K562 (cell line): ENCODE results near the gene SPEF1. TPM values are rescaled to one million over a fixed set of nuclear protein-coding genes. Genes with fewer than 3 reads are reported as not detected.

Experiments used
- CTCFL ChIP-seq: IDR thresholded peaks from 2 replicates; pipeline ENCODE4 v1.6.1; 2011; ENCODE audit warnings: borderline replicate concordance, low read depth, mild to moderate bottlenecking, moderate library complexity, low read length; ENCODE audit not compliant: insufficient read depth, poor library complexity, severe bottlenecking
- HBP1 ChIP-seq: fragments of 450-650 bp; formaldehyde crosslinking; IDR thresholded peaks from 2 replicates; pipeline ENCODE4 v1.4.0; 2022; ENCODE audit warnings: missing genetic modification characterization
- NFE2 ChIP-seq: IDR thresholded peaks from 2 replicates; pipeline ENCODE4 v1.6.1; 2014; ENCODE audit warnings: antibody characterized with exemption, low read depth
- polyA plus RNA-seq, 8 experiments: library from polyadenylated mRNA; depleted of rRNA in 4 of 8; stranded (reverse) in 5 of 8; unstranded in 3 of 8; fragments of >200 nt; fragmentation: Nextera tagmentation in 2 of 8; fragmentation: Illumina TruSeq in 1 of 8; extraction: Ambion mirVana in 2 of 8; extraction: Trizol in 1 of 8; gene quantifications; 2 replicates each; pipeline versions ENCODE4 v1.2.1 to v1.2.3, GENCODE V29; 2011 to 2014; ENCODE audit warnings: inconsistent platforms in 1 of 8, missing spikeins in 1 of 8
- total RNA-seq, 7 experiments: library from RNA; depleted of rRNA in 6 of 7; stranded (reverse); fragments of >200 nt in 6 of 7; fragmentation: Illumina TruSeq in 2 of 7; extraction: Trizol in 2 of 7; gene quantifications; 2 replicates each; pipeline versions ENCODE4 v1.2.1 to v1.2.3, GENCODE V29; 2011 to 2021; ENCODE audit warnings: low replicate concordance in 1 of 7
- TF ChIP-seq, protein P1 (sequence below): sonication (generic); formaldehyde crosslinking; IDR thresholded peaks from 2 replicates; pipeline ENCODE4 v1.8.0; 2023; ENCODE audit warnings: mild to moderate bottlenecking, missing genetic modification reagents
- TF ChIP-seq, protein P2 (sequence below): fragments of 250-450 bp; sonication (Bioruptor Pico); IDR thresholded peaks from 2 replicates; pipeline ENCODE4 v1.8.0; 2021; ENCODE audit warnings: mild to moderate bottlenecking, moderate library complexity
- TF ChIP-seq, protein P3 (sequence below), 2 experiments: fragments of 450-650 bp in 1 of 2; sonication (generic) in 1 of 2; formaldehyde crosslinking in 1 of 2; IDR thresholded peaks; 2 replicates each; pipeline versions ENCODE4 v1.7.1 to v1.9.0; 2016 to 2022; ENCODE audit warnings: inconsistent platforms in 1 of 2, mild to moderate bottlenecking in 1 of 2, missing genetic modification reagents in 1 of 2

The SPEF1 gene
- total and polyA plus RNA-seq, 9 of the 15 experiments (the other 6 are each of a cell fraction or from before 2014, with no cell fraction given): not detected

DNA sequence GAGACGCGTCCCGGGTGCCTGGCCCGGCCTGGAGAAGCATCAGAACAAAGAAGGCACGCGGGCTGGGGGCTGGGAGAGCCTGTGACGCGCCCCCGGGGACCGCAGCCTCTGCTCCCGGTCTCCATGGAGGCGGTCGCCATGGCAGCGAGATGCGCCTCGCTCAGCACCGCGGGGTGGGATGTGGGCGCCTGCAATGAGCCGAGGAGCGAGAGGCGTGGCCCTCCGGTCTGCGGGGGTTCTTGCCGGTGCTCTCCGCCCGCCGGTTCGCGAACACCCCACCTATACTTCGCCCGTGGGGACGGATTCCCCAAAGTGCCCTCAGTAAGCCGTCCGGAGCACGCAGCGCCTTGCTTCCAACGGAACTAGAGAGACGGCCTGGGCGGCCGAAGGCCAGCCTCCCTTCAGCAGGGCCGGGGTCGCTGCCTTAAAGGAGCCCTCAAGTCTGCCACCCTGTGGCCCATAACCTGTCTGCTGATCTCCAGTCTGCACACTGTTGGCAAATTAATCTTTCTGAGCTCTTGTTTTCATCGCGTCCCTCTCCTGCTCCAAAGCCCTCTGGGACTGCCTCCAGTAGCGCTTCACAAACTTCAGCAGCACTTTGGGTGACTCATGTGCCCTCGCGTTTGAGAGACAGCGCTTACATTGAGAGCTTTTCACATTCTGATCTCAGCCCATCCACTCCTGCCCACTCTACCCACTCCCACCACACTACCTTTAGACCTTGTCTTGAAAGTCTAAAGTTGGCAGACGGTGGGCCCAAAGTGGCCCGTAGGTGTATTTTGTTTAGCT is 12.7 kb downstream of the SPEF1 start (continued):
- TF ChIP-seq, protein P1, sequence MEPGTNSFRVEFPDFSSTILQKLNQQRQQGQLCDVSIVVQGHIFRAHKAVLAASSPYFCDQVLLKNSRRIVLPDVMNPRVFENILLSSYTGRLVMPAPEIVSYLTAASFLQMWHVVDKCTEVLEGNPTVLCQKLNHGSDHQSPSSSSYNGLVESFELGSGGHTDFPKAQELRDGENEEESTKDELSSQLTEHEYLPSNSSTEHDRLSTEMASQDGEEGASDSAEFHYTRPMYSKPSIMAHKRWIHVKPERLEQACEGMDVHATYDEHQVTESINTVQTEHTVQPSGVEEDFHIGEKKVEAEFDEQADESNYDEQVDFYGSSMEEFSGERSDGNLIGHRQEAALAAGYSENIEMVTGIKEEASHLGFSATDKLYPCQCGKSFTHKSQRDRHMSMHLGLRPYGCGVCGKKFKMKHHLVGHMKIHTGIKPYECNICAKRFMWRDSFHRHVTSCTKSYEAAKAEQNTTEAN (CRISPR knock-in tag): no peak
- TF ChIP-seq, protein P2, sequence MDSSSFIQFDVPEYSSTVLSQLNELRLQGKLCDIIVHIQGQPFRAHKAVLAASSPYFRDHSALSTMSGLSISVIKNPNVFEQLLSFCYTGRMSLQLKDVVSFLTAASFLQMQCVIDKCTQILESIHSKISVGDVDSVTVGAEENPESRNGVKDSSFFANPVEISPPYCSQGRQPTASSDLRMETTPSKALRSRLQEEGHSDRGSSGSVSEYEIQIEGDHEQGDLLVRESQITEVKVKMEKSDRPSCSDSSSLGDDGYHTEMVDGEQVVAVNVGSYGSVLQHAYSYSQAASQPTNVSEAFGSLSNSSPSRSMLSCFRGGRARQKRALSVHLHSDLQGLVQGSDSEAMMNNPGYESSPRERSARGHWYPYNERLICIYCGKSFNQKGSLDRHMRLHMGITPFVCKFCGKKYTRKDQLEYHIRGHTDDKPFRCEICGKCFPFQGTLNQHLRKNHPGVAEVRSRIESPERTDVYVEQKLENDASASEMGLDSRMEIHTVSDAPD (CRISPR knock-in tag): no peak
- no peak for TF ChIP-seq HBP1 (CRISPR knock-in tag)
- peak; percentile 2 for TF ChIP-seq CTCFL
- TF ChIP-seq, protein P3, sequence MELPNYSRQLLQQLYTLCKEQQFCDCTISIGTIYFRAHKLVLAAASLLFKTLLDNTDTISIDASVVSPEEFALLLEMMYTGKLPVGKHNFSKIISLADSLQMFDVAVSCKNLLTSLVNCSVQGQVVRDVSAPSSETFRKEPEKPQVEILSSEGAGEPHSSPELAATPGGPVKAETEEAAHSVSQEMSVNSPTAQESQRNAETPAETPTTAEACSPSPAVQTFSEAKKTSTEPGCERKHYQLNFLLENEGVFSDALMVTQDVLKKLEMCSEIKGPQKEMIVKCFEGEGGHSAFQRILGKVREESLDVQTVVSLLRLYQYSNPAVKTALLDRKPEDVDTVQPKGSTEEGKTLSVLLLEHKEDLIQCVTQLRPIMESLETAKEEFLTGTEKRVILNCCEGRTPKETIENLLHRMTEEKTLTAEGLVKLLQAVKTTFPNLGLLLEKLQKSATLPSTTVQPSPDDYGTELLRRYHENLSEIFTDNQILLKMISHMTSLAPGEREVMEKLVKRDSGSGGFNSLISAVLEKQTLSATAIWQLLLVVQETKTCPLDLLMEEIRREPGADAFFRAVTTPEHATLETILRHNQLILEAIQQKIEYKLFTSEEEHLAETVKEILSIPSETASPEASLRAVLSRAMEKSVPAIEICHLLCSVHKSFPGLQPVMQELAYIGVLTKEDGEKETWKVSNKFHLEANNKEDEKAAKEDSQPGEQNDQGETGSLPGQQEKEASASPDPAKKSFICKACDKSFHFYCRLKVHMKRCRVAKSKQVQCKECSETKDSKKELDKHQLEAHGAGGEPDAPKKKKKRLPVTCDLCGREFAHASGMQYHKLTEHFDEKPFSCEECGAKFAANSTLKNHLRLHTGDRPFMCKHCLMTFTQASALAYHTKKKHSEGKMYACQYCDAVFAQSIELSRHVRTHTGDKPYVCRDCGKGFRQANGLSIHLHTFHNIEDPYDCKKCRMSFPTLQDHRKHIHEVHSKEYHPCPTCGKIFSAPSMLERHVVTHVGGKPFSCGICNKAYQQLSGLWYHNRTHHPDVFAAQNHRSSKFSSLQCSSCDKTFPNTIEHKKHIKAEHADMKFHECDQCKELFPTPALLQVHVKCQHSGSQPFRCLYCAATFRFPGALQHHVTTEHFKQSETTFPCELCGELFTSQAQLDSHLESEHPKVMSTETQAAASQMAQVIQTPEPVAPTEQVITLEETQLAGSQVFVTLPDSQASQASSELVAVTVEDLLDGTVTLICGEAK (IDR thresholded peaks at IDR 0.05): peak; percentile 35; the same call in 1 of the 2 replicates
- TF ChIP-seq, protein P3 (CRISPR knock-in tag; IDR thresholded peaks at IDR 0.05): no peak
- TF ChIP-seq NFE2: no peak
